Stimulated activated CD8-positive, alpha-beta memory T cell treated with anti-CD3 and anti-CD28 coated beads, Interleukin-15, amount 100 ng/mL, for 24 hours (primary cell): ENCODE measurements around the gene HSBP1L1.
"Not testable (repeated sequence)": the region's sequence is repeated elsewhere in the genome, so short reads cannot be mapped to it uniquely, and the experiment has no call there.

Experiments used
- DNase-seq: peaks from one replicate; pipeline ENCODE4 v3.0.0-alpha.2; 2020; ENCODE audit warnings: low read depth

HSBP1L1 gene

DNA sequence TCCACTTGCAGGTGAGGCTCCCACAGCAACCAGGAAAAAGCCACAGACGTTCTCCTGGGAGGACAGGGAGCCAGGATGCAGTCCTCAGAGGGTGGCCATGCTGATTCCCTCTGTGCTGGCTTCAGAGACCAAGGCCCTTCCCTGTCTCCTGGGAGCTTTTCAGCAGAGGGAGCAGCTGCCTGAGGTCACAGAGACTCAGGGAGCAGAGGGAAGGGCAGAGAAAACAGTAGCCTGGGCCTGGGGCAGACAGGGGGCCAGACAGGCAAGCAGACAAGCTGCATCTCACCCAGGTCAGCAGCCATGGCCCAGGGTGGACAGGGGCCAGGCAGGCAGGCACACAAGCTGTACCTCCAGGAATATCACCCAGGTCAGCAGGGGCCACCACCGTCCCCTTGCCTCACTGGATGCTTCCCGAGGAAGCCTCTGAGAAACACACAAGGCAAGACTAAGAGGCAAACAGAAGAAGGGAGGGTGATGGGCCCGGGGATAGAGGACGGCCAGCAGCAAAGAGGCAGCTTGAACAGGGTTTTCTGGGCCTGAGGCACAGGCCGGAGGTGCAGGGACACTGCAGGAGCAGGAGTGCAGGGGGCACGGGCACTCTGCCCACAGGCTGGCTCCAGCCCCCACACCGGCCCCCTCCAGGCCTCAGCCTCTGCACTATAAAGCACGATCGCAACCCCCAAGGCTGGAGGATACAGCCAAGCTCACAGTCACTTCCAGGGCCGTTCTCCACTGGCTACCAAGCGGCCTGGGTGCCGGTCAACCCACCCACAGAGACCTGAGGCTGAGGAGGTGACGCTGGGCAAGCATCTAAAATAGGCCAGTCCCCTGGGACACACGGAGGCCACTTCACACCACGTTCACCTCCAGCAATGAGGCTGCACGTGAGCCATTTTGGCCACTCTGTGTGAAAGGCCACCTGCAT, 19.1 kb upstream of the HSBP1L1 start:
- DNase-seq, result no peak

- no peak for DNase-seq
Observed at GRCh38 chr18:79947054-79947755, 17.2 kb upstream of the HSBP1L1 start.

- no peak for DNase-seq
Observed at GRCh38 chr18:79947881-79948610, 16.4 kb upstream of the HSBP1L1 start.

GRCh38 chr18:79948719-79949411, 15.6 kb upstream of the HSBP1L1 start:
- no peak for DNase-seq

GRCh38 chr18:79949697-79950487, 14.6 kb upstream of the HSBP1L1 start:
- no peak for DNase-seq

DNA sequence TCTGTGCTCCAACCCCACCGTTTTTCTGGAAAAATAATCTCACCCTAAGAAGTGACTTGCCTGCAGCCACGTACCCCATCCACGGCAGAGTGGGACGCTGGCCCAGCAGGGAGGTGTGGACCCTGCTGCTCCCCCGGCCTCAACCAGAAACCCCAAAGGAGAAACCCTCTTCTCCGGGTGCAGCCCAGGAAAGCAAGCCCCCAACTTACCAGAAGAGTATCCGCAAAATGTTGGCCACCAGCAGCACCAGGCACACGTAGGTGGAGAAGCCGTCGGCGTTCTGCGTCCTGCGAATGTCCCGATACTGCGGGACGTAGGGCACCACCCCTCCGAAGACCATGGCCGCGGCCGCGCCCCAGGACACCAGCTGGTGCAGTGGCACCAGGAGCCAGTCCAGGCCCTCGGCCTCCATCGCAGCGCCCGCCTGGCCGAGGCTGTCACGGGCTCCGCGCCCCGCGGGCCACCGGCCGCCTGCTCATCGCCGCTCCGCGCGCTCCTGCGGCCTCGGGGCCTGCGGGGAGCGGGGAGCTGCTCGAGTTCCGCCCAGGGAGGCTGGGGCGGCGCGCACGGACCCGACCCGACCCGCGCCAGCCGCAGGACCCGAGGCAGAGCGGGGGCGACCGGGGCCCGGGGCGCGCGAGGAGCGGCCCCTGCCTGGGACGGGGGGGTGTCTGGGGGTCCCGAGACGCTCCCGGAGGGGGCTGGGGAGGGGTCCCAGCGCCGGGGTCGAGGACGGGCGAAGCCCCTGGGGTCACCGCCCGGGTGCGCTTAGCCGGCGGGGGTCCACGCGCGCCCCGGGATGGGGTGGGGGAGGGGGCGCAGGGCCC, 13.7 kb upstream of the HSBP1L1 start:
- no peak for DNase-seq

DNA sequence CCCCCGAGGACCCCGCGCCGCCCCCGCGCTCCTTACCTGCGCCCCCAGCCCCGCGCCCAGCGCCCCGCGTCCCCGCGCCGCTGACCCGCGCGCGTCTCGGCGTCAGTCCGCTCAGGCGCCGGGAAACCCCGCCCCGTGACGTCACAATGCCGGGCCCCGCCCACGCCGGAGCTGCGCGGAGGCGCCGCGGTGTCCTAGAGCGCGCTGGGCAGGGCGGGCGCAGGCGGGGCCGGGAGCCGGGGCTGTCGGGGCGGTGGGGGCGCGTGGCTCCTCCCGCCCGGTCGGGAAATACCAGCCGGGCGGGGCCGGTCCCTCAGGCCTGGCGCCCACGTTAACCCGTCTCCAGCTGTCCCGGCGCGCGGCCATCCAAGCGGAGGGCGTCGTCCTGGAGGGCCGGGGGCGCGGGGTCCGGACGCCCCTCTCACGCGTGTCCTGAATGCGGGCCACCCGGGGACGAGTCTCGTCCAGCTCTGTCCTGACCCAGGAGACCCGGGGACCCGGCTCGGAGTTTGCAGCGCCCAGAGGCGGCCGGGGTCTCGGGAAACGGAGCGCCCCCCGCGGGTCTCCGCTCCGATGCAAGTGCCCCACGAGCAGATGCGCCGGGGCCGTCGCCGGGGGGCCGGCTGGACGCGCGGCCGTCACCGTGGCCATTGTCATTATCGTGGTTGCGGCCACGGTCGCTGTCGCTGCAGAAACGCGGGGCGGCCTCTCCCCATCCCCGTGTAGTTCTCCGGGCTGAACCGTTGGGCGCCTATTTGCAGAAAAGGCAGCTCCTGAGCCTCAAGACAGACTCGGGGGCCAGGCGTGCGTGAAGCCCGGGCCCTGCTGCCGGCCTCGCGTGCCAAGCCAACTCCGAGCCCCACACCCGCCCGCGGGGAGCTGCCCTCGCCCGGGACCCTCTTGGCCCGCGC, 12.6 kb upstream of the HSBP1L1 start, which contains the start of gene SLC66A2:
SLC66A2 (minus strand) TSS at position 109 of the 911 bp plus-strand sequence. CDS start 727 bp downstream, outside the sequence.
- DNase-seq, result peak; percentile 98

GRCh38 chr18:79952456-79952995, 11.9 kb upstream of the HSBP1L1 start:
- DNase-seq, result no peak

GRCh38 chr18:79952996-79953559, 11.4 kb upstream of the HSBP1L1 start:
- no peak for DNase-seq

GRCh38 chr18:79953971-79954651, 10.3 kb upstream of the HSBP1L1 start:
- no peak for DNase-seq

- no peak for DNase-seq
Observed at GRCh38 chr18:79954791-79955190, 9.7 kb upstream of the HSBP1L1 start.

DNA sequence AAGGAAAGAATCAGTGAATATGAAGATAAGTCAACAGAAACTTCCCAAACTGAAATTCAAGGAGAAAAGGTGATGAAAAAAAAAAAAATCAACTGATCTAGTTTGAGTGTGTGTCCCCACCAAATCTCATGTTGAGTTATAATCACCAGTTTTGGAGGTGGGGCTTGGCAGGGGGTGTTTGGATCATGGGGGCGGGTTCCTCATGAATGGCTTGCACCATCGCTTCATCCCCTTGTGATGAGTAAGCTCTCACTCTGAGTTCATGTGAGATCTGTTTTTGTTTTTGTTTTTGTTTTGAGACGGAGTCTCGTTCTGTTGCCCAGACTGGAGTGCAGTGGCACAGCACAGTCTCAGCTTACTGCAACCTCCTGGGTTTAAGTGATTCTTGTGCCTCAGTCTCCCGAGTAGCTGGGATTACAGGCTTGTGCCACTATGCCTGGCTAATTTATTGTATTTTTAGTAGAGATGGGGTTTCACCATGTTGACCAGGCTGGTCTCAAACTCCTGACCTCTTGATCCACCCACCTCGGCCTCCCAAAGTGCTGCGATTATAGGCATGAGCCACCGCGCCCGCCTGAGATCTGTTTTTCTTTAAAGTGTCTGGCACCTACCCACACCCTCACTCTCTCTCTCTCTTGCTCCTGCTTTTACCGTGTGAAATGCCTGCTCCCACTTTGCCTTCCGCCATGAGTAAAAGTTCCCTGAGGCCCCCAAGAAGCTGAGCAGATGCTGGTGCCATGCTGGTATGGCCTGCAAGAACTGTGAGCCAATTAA, 9.0 kb upstream of the HSBP1L1 start:
- DNase-seq, result no peak

DNA sequence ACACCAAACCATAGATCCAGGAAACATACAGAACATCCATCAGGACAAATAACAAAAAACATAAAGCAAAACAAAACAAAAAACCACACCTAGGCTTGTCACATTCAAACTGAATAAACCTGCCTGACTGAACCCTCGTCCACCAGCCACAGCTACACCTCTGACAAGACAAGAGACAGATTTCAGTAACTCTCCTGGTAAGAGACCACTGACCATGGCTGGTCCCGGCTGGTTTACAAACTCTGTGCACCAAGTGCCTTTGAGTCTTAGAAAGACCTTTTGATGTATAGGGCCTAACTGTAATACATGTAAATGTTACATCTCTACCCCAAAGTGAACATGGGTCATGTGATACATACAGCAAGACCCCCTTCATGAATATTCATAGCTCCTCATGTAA, 8.2 kb upstream of the HSBP1L1 start:
- no peak for DNase-seq

DNA sequence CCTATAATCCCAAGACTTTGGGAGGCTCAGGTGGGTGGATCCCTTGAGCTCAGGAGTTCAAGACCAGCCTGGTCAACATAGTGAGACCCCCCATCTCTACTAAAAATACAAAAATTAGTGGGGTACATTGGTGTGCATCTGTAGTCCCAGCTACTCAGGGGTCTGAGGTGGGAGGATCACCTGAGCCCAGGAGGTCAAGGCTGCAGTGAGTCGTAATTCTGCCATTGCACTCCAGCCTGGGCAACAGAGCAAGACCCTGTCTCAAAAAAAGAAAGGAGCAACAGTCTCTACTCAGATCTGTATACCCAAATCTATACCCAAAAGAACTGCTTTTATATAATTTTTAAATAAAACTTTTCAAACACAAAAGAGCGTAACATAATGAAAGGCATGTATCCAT, 5.5 kb upstream of the HSBP1L1 start:
- no peak for DNase-seq

GRCh38 chr18:79960161-79960801, 4.2 kb upstream of the HSBP1L1 start:
- DNase-seq, result not testable (repeated sequence)

DNA sequence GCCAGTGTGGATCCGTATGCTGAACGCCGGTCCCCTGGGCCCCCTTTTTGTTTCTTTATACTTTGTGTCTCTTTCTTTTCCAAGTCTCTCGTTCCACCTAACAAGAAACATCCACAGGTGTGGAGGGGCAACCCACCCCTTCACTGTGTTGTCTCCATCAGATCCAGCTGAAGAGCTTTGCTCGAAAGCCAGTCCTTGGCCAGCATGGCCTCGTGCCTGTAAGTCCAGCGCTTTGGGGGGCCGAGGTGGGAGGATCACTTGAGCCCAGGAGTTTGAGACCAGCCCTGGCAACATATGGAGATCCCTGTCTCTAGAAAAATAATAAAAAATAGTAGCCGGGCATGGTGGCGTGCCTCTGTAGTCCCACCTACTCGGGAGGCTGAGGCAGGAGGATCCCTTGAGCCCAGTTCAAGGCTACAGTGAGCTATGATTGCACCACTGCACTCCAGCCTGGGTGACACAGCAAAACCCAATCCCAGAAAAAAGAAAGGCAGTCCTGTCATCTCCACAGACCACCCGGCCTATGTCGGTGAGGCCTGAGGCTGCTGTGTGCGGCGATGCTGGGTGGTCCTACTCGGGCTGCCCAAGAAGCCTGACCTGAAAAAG, 3.4 kb upstream of the HSBP1L1 start:
- no peak for DNase-seq
